Ectodermal cell (in vitro differentiated cells): ENCODE data around the gene ARHGAP44.

Experiments
- H3K27ac ChIP-seq: 2 replicates; pipeline ENCODE4 v1.7.0; 2013; ENCODE audit warnings: mild to moderate bottlenecking, low read depth, low read length; ENCODE audit not compliant: insufficient read depth, poor library complexity, severe bottlenecking
- H3K27me3 ChIP-seq: 2 replicates; pipeline ENCODE4 v1.7.0; 2013; ENCODE audit warnings: mild to moderate bottlenecking, low read length; ENCODE audit not compliant: insufficient read depth, control insufficient read depth, poor library complexity, severe bottlenecking
- H3K36me3 ChIP-seq: one replicate; pipeline ENCODE4 v1.7.0; 2013; ENCODE audit warnings: low read length; ENCODE audit not compliant: control insufficient read depth, insufficient read depth
- H3K4me1 ChIP-seq: one replicate; pipeline ENCODE4 v1.7.0; 2013; ENCODE audit warnings: low read length; ENCODE audit not compliant: control insufficient read depth, insufficient read depth
- H3K4me3 ChIP-seq: 2 replicates; pipeline ENCODE4 v1.7.0; 2013; ENCODE audit warnings: low read depth, low read length, control low read depth; ENCODE audit not compliant: insufficient read depth
- H3K9me3 ChIP-seq: 2 replicates; pipeline ENCODE4 v1.7.0; 2013; ENCODE audit warnings: mild to moderate bottlenecking, low read length, moderate library complexity; ENCODE audit not compliant: control insufficient read depth
- WGBS, 2 experiments: methylation state at CpG; one replicate each; pipeline ENCODE4 v1.1.7; 2013; ENCODE audit warnings: missing lambda C conversion rate in 2 of 2; 5-methylcytosine and 5-hydroxymethylcytosine counted together

The ARHGAP44 gene

GRCh38 chr17:12911239-12911638 is 121.9 kb downstream of the ARHGAP44 start:
- WGBS, 2 experiments: 90 to 92% methylated on average over 2 to 3 of the region's 4 CpGs

GRCh38 chr17:12917399-12917798 is 128.1 kb downstream of the ARHGAP44 start:
- Histone ChIP-seq H3K27me3 (no peaks in the 10 kb centered on the region), H3K4me1 (no peaks in the 10 kb centered on the region), H3K27ac (no peak overlapping the region), H3K36me3 (no peaks in the 10 kb centered on the region), H3K9me3 (no peaks in the 10 kb centered on the region), H3K4me3 (no peak overlapping the region)
- WGBS, 2 experiments: 93 to 94% methylated on average over 7 of the region's 7 CpGs

More at GRCh38 chr17:12911239-12911638, 121.9 kb downstream of the ARHGAP44 start:
- no peaks in the 10 kb centered on the region for H3K9me3 ChIP-seq
- H3K4me3 ChIP-seq: no peak overlapping the region
- H3K36me3 ChIP-seq: no peaks in the 10 kb centered on the region
- no peaks in the 10 kb centered on the region for H3K4me1 ChIP-seq
- H3K27me3 ChIP-seq: no peaks in the 10 kb centered on the region
- H3K27ac ChIP-seq: no peak overlapping the region

GRCh38 chr17:12918142-12918541 is 128.8 kb downstream of the ARHGAP44 start:
- WGBS, 2 experiments: 94 to 95% methylated on average over 10 of the region's 10 CpGs
- H3K36me3 ChIP-seq: no peaks in the 10 kb centered on the region
- H3K4me1 ChIP-seq: no peaks in the 10 kb centered on the region
- H3K27ac ChIP-seq: no peak overlapping the region
- no peak overlapping the region for H3K4me3 ChIP-seq
- H3K9me3 ChIP-seq: no peaks in the 10 kb centered on the region
- no peaks in the 10 kb centered on the region for H3K27me3 ChIP-seq

GRCh38 chr17:12922120-12922519 is 132.8 kb downstream of the ARHGAP44 start:
- Histone ChIP-seq H3K27me3 (no peaks in the 10 kb centered on the region), H3K9me3 (no peaks in the 10 kb centered on the region), H3K4me3 (no peak overlapping the region), H3K36me3 (no peaks in the 10 kb centered on the region), H3K4me1 (no peaks in the 10 kb centered on the region), H3K27ac (no peak overlapping the region)
- WGBS, 2 experiments: 92 to 98% methylated on average over 4 of the region's 4 CpGs

DNA sequence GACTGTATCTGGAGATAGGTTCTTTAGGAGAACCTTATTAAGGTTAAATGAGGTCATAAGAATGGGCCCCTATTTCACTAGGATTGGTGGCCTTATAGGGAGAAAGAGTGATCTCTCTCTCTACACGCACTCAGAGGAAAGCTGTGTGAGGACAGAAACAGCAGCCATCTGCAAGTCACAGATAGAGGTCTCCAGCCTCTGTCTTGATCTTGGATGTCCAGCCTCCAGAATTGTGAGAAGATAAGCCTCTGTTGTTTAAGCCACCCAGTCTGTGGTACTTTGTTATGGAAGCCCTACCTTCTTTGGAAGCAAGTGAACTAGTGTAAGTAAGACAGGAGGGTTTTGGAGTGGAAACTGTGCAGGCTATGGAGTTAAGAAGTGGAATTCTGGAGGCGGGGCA is 135.3 kb downstream of the ARHGAP44 start:
- no peaks in the 10 kb centered on the region for H3K36me3 ChIP-seq
- no peaks in the 10 kb centered on the region for H3K9me3 ChIP-seq
- no peak overlapping the region for H3K27ac ChIP-seq
- whole genome bisulfite sequencing, 2 experiments: 89 to 97% methylated on average over 2 of the region's 2 CpGs
- H3K27me3 ChIP-seq: no peaks in the 10 kb centered on the region
- no peaks in the 10 kb centered on the region for H3K4me1 ChIP-seq
- no peak overlapping the region for H3K4me3 ChIP-seq

DNA sequence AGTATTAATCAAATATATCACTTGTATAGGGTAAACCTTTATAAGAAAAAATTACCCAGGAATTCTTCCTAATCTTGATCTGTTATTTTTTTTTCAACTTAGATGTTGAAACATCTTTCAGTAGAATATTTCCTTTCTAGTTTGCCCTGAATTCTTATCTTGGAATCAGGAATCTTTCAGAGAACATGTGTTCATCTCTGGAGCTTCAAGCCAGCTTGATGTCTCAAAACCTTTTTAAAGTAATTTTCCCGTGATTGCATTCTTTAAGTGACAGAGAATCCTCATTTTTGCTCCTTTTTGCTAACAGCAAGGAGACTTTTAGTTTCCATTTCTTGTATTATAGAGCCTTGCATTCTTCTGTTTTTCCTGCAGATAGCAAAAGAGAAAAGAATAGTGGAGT is 137.7 kb downstream of the ARHGAP44 start:
- 89 to 96% methylated on average over 1 of the region's 1 CpG for WGBS, 2 experiments
- Histone ChIP-seq H3K4me3 (no peak overlapping the region), H3K9me3 (no peaks in the 10 kb centered on the region), H3K36me3 (no peaks in the 10 kb centered on the region), H3K27me3 (no peaks in the 10 kb centered on the region), H3K27ac (no peak overlapping the region), H3K4me1 (no peaks in the 10 kb centered on the region)

- Histone ChIP-seq H3K36me3 (no peaks in the 10 kb centered on the region), H3K27me3 (no peaks in the 10 kb centered on the region), H3K27ac (no peak overlapping the region), H3K9me3 (no peaks in the 10 kb centered on the region), H3K4me3 (no peak overlapping the region), H3K4me1 (no peaks in the 10 kb centered on the region)
- WGBS, 2 experiments: 92 to 94% methylated on average over 5 of the region's 5 CpGs
Observed at GRCh38 chr17:12927541-12928425, 138.5 kb downstream of the ARHGAP44 start.

DNA sequence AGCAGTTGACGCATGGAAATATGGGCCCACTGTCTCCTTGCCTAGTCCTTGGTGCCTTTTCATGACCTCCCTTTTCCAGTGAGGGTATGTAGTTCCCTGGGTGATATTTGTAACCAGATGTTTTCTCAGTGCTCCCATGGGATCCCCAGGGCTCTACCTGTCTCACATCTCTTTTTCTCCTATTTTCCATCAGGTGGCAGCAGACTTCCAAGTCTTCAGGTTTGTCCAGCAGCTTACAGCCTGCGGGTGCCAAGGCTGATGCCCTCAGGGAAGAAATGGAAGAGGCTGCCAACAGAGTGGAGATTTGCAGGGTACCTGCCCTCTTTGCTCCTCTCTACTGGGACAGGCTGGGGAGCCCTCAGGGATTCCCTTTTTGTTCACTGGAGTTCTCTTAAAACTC is 139.4 kb downstream of the ARHGAP44 start:
- Histone ChIP-seq H3K4me1 (no peaks in the 10 kb centered on the region), H3K4me3 (no peak overlapping the region), H3K27ac (no peak overlapping the region), H3K9me3 (no peaks in the 10 kb centered on the region), H3K27me3 (no peaks in the 10 kb centered on the region), H3K36me3 (no peaks in the 10 kb centered on the region)
- WGBS, 2 experiments: 68 to 86% methylated on average over 2 of the region's 2 CpGs

DNA sequence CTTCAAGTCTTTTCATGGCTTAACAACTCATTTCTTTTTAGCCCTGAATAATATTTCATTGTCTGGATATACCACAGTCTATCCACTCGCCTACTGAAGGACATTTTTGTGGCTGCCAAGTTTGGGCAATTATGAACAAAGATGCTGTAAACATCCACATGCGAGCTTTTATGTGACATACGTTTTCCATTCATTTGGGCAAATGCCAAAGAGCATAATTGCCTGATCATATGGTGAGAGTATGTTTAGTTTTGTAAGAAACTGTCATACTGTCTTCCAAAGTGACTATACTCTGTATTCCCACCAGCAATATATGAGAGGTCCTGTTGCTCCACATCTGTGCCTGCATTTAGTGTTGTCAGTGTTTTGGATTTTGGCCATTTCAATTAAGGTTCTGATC is 147.2 kb downstream of the ARHGAP44 start:
- no peaks in the 10 kb centered on the region for H3K4me1 ChIP-seq
- 78 to 84% methylated on average over 3 of the region's 3 CpGs for WGBS, 2 experiments
- H3K9me3 ChIP-seq: no peaks in the 10 kb centered on the region
- H3K36me3 ChIP-seq: no peaks in the 10 kb centered on the region
- no peaks in the 10 kb centered on the region for H3K27me3 ChIP-seq
- no peak overlapping the region for H3K27ac ChIP-seq
- H3K4me3 ChIP-seq: no peak overlapping the region

- Histone ChIP-seq H3K4me3 (no peak overlapping the region), H3K4me1 (no peaks in the 10 kb centered on the region), H3K9me3 (no peaks in the 10 kb centered on the region), H3K27ac (no peak overlapping the region), H3K27me3 (no peaks in the 10 kb centered on the region), H3K36me3 (no peaks in the 10 kb centered on the region)
- WGBS, 2 experiments: 92 to 94% methylated on average over 2 of the region's 2 CpGs
Observed at GRCh38 chr17:12940699-12941098, 151.4 kb downstream of the ARHGAP44 start.
